HepG2 (cell line): ENCODE data around the gene DPF1. TPM values are rescaled to one million over a fixed set of nuclear protein-coding genes. Genes with fewer than 3 reads are reported as not detected.

Source experiments
- CENPBD1 ChIP-seq: sonication (generic); formaldehyde crosslinking; IDR thresholded peaks from 2 replicates; pipeline ENCODE4 v1.8.0; 2022; ENCODE audit warnings: missing genetic modification reagents, low read depth, mild to moderate bottlenecking, borderline replicate concordance
- DNMT3B ChIP-seq: conservative IDR thresholded peaks from 2 replicates; pipeline ENCODE4 v1.6.1; 2016; ENCODE audit warnings: missing biosample characterization, control low read depth
- ELF4 ChIP-seq: sonication (generic); formaldehyde crosslinking; IDR thresholded peaks from 2 replicates; pipeline ENCODE4 v1.5.0; 2020; ENCODE audit warnings: missing genetic modification reagents, mild to moderate bottlenecking, moderate library complexity, borderline replicate concordance
- ETS1 ChIP-seq: sonication (generic); formaldehyde crosslinking; IDR thresholded peaks from 2 replicates; pipeline ENCODE4 v1.4.0; 2020; ENCODE audit warnings: missing genetic modification reagents
- FOXC1 ChIP-seq: sonication (generic); formaldehyde crosslinking; IDR thresholded peaks from 2 replicates; pipeline ENCODE4 v1.8.0; 2022; ENCODE audit warnings: mild to moderate bottlenecking, missing genetic modification reagents, borderline replicate concordance
- GRHL1 ChIP-seq: sonication (generic); formaldehyde crosslinking; conservative IDR thresholded peaks from 2 replicates; pipeline ENCODE4 v1.8.0; 2022; ENCODE audit warnings: missing genetic modification reagents
- HHEX ChIP-seq: IDR thresholded peaks from 2 replicates; pipeline ENCODE4 v1.6.1; 2016; ENCODE audit warnings: control low read depth
- HNF4A ChIP-seq: sonication (generic); formaldehyde crosslinking; IDR thresholded peaks from 2 replicates; pipeline ENCODE4 v1.4.0; 2020; ENCODE audit warnings: missing genetic modification reagents
- KDM4B ChIP-seq: sonication (generic); formaldehyde crosslinking; IDR thresholded peaks from 2 replicates; pipeline ENCODE4 v1.4.0; 2020; ENCODE audit warnings: missing genetic modification reagents
- MAF1 ChIP-seq: sonication (generic); formaldehyde crosslinking; IDR thresholded peaks from 2 replicates; pipeline ENCODE4 v1.5.0; 2020; ENCODE audit warnings: missing genetic modification reagents, borderline replicate concordance
- NCOA1 ChIP-seq: sonication (generic); formaldehyde crosslinking; IDR thresholded peaks from 2 replicates; pipeline ENCODE4 v1.9.0; 2021; ENCODE audit warnings: missing genetic modification reagents
- NFKBIZ ChIP-seq: IDR thresholded peaks from 2 replicates; pipeline ENCODE4 v1.6.1; 2018; ENCODE audit warnings: missing genetic modification reagents, missing compliant biosample characterization
- PATZ1 ChIP-seq: sonication (generic); formaldehyde crosslinking; IDR thresholded peaks from 2 replicates; pipeline ENCODE4 v1.4.0; 2020; ENCODE audit warnings: missing genetic modification reagents
- RBM39 ChIP-seq: fragments of 200-400 bp; formaldehyde crosslinking; IDR thresholded peaks from one replicate; pipeline ENCODE4 v1.6.1; 2018; ENCODE audit warnings: antibody characterized with exemption, mild to moderate bottlenecking, low read depth, low read length; ENCODE audit not compliant: poor library complexity, severe bottlenecking
- SMAD3 ChIP-seq: sonication (generic); formaldehyde crosslinking; IDR thresholded peaks from 2 replicates; pipeline ENCODE4 v1.4.0; 2020; ENCODE audit warnings: missing genetic modification reagents
- TRIM24 ChIP-seq: sonication (generic); formaldehyde crosslinking; IDR thresholded peaks from 2 replicates; pipeline ENCODE4 v1.8.0; 2022; ENCODE audit warnings: mild to moderate bottlenecking, missing genetic modification reagents
- ZNF101 ChIP-seq: sonication (generic); formaldehyde crosslinking; IDR thresholded peaks from 2 replicates; pipeline ENCODE4 v1.4.0; 2020; ENCODE audit warnings: mild to moderate bottlenecking, low read depth, missing genetic modification reagents, borderline replicate concordance
- ZNF136 ChIP-seq: sonication (generic); formaldehyde crosslinking; IDR thresholded peaks from 2 replicates; pipeline ENCODE4 v1.8.1; 2022; ENCODE audit warnings: low read depth, mild to moderate bottlenecking, moderate library complexity, missing genetic modification reagents
- ZNF256 ChIP-seq: sonication (generic); formaldehyde crosslinking; conservative IDR thresholded peaks from 2 replicates; pipeline ENCODE4 v1.4.0; 2020; ENCODE audit warnings: missing genetic modification reagents
- ZNF260 ChIP-seq: sonication (generic); formaldehyde crosslinking; IDR thresholded peaks from 2 replicates; pipeline ENCODE4 v1.4.0; 2020; ENCODE audit warnings: missing genetic modification reagents, low read depth, mild to moderate bottlenecking, borderline replicate concordance
- ZNF33B ChIP-seq: sonication (generic); formaldehyde crosslinking; IDR thresholded peaks from 2 replicates; pipeline ENCODE4 v1.5.1; 2020; ENCODE audit warnings: mild to moderate bottlenecking, missing genetic modification reagents
- ZNF496 ChIP-seq: sonication (generic); formaldehyde crosslinking; IDR thresholded peaks from 2 replicates; pipeline ENCODE4 v1.8.1; 2023; ENCODE audit warnings: mild to moderate bottlenecking, moderate library complexity, missing genetic modification reagents; ENCODE audit not compliant: insufficient replicate concordance
- ZNF572 ChIP-seq: sonication (generic); formaldehyde crosslinking; IDR thresholded peaks from 2 replicates; pipeline ENCODE4 v1.5.1; 2020; ENCODE audit warnings: mild to moderate bottlenecking, missing genetic modification reagents
- ZNF605 ChIP-seq: sonication (generic); formaldehyde crosslinking; IDR thresholded peaks from 2 replicates; pipeline ENCODE4 v1.8.0; 2022; ENCODE audit warnings: mild to moderate bottlenecking, missing genetic modification reagents
- ZNF83 ChIP-seq: sonication (generic); formaldehyde crosslinking; IDR thresholded peaks from 2 replicates; pipeline ENCODE4 v1.4.0; 2020; ENCODE audit warnings: missing genetic modification reagents, mild to moderate bottlenecking, borderline replicate concordance
- ZNF841 ChIP-seq: sonication (generic); formaldehyde crosslinking; IDR thresholded peaks from 2 replicates; pipeline ENCODE4 v1.8.1; 2023; ENCODE audit warnings: missing genetic modification reagents, borderline replicate concordance
- polyA plus RNA-seq, 8 experiments: library from polyadenylated mRNA; depleted of rRNA in 3 of 8; stranded (reverse) in 7 of 8; unstranded in 1 of 8; fragments of >200 nt; fragmentation: Illumina TruSeq in 4 of 8; extraction: Trizol in 4 of 8; gene quantifications; 2 replicates each; pipeline versions ENCODE4 v1.2.1 to v1.2.3, GENCODE V29; 2011 to 2016; ENCODE audit warnings: low read depth in 4 of 8, missing spikeins in 1 of 8, mixed read lengths in 1 of 8; ENCODE audit not compliant: insufficient read depth in 1 of 8
- total RNA-seq, 5 experiments: library from RNA; depleted of rRNA; stranded (reverse); fragments of >200 nt; fragmentation: Illumina TruSeq; extraction: Trizol; gene quantifications; 2 replicates each; pipeline ENCODE4 v1.2.3, GENCODE V29; 2016; ENCODE audit warnings: low read depth in 1 of 5

The DPF1 gene
- total and polyA plus RNA-seq, 2 of the 13 experiments (the other 11 are each of a cell fraction or from before 2014, with no cell fraction given): 1.0 to 3.2 TPM

GRCh38 chr19:38224014-38224862, at the start of gene DPF1 (continued):
- no peak for TF ChIP-seq HHEX (CRISPR knock-in tag)
- 0 out of 2 replicates have a peak, but pooled peaks have one; percentile 36 for TF ChIP-seq SMAD3 (CRISPR knock-in tag)
- TF ChIP-seq NFKBIZ (CRISPR knock-in tag): no peak
- peak; percentile 46 for TF ChIP-seq RBM39
- no peak for TF ChIP-seq HNF4A (CRISPR knock-in tag)
- no peak for TF ChIP-seq NCOA1 (CRISPR knock-in tag)
- TF ChIP-seq FOXC1 (CRISPR knock-in tag): 0 out of 2 replicates have a peak, but pooled peaks have one; percentile 53
- TF ChIP-seq ZNF33B: no peak
- no peak for TF ChIP-seq ZNF136 (CRISPR knock-in tag)
- no peak for TF ChIP-seq MAF1 (CRISPR knock-in tag)
- TF ChIP-seq CENPBD1 (CRISPR knock-in tag): no peak
- no peak for TF ChIP-seq ZNF605 (CRISPR knock-in tag)
- TF ChIP-seq ZNF496 (CRISPR knock-in tag): no peak
- no peak for TF ChIP-seq ZNF256 (CRISPR knock-in tag)
- TF ChIP-seq ZNF83 (CRISPR knock-in tag): no peak
- no peak for TF ChIP-seq KDM4B (CRISPR knock-in tag)
- no peak for TF ChIP-seq DNMT3B (CRISPR knock-in tag)
- no peak for TF ChIP-seq ETS1 (CRISPR knock-in tag)
- TF ChIP-seq ZNF101 (CRISPR knock-in tag): no peak
- TF ChIP-seq PATZ1 (CRISPR knock-in tag): peak; percentile 79
- TF ChIP-seq ELF4 (CRISPR knock-in tag): no peak
- no peak for TF ChIP-seq GRHL1 (CRISPR knock-in tag)
- no peak for TF ChIP-seq TRIM24
- TF ChIP-seq ZNF841 (CRISPR knock-in tag): no peak
- no peak for TF ChIP-seq ZNF572 (CRISPR knock-in tag)
- no peak for TF ChIP-seq ZNF260
